Keratinocyte (primary cell): ENCODE results near the gene NHLRC2. TPM values are rescaled to one million over a fixed set of nuclear protein-coding genes. Genes with fewer than 3 reads are reported as not detected.
A peak's percentile ranks its signal among the peaks of the same experiment; 100 is the strongest.

Experiments
- DNase-seq: peaks from one replicate; pipeline ENCODE4 v3.0.0-alpha.2; 2011; ENCODE audit warnings: low read depth, missing footprints, low spot score
- FAIRE-seq: peaks from 2 replicates; lab custom pipeline; 2011; peaks lifted over from hg19 to GRCh38; lab: Jason Lieb, UNC
- H2AFZ ChIP-seq: 2 replicates; pipeline ENCODE4 v1.6.0; 2012; ENCODE audit warnings: low read length, control low read depth, inconsistent platforms; ENCODE audit not compliant: control insufficient read depth
- H3K27ac ChIP-seq: 2 replicates; pipeline ENCODE4 v1.5.1; 2011; ENCODE audit warnings: low read length; ENCODE audit not compliant: control insufficient read depth, insufficient read depth
- H3K27me3 ChIP-seq: 3 replicates; pipeline ENCODE4 v1.6.0; 2011; ENCODE audit warnings: low read length; ENCODE audit not compliant: control insufficient read depth, insufficient read depth; ENCODE audit errors: extremely low read depth
- H3K36me3 ChIP-seq, 2 experiments: 2 replicates in 1 of 2; 3 replicates in 1 of 2; pipeline ENCODE4 v1.5.1; 2011; ENCODE audit warnings: low read length in 2 of 2, mild to moderate bottlenecking in 1 of 2; ENCODE audit not compliant: control insufficient read depth in 2 of 2, insufficient read depth in 2 of 2; ENCODE audit errors: extremely low read depth in 1 of 2
- H3K4me1 ChIP-seq: 3 replicates; pipeline ENCODE4 v1.5.1; 2011; ENCODE audit warnings: low read length; ENCODE audit not compliant: control insufficient read depth, insufficient read depth; ENCODE audit errors: extremely low read depth
- H3K4me2 ChIP-seq: 3 replicates; pipeline ENCODE4 v1.6.0; 2011; ENCODE audit warnings: low read depth, low read length; ENCODE audit not compliant: control insufficient read depth, insufficient read depth; ENCODE audit errors: extremely low read depth
- H3K4me3 ChIP-seq, 3 experiments: fragments of 200-600 bp in 1 of 3; sonication (generic) in 1 of 3; 2 replicates in 2 of 3; 3 replicates in 1 of 3; pipeline ENCODE4 v1.5.1; 2011 to 2016; ENCODE audit warnings: low read length in 3 of 3, mild to moderate bottlenecking in 3 of 3, control low read depth in 2 of 3, inconsistent platforms in 1 of 3, low read depth in 1 of 3, mixed read lengths in 1 of 3, mixed run types in 1 of 3, moderate library complexity in 1 of 3; ENCODE audit not compliant: control insufficient read depth in 2 of 3, insufficient read depth in 2 of 3; ENCODE audit errors: extremely low read depth in 1 of 3
- H3K79me2 ChIP-seq: 2 replicates; pipeline ENCODE4 v1.6.0; 2012; ENCODE audit warnings: low read length; ENCODE audit not compliant: control insufficient read depth, insufficient read depth
- H3K9ac ChIP-seq: 3 replicates; pipeline ENCODE4 v1.6.0; 2011; ENCODE audit warnings: low read length; ENCODE audit not compliant: control insufficient read depth, insufficient read depth; ENCODE audit errors: extremely low read depth
- H3K9me1 ChIP-seq: 3 replicates; pipeline ENCODE4 v1.6.0; 2011; ENCODE audit warnings: low read length; ENCODE audit not compliant: control insufficient read depth, insufficient read depth; ENCODE audit errors: extremely low read depth
- H3K9me3 ChIP-seq: 2 replicates; pipeline ENCODE4 v1.5.1; 2012; ENCODE audit warnings: low read depth, low read length; ENCODE audit not compliant: control insufficient read depth
- H4K20me1 ChIP-seq: 3 replicates; pipeline ENCODE4 v1.6.0; 2011; ENCODE audit warnings: low read length; ENCODE audit not compliant: control insufficient read depth, insufficient read depth; ENCODE audit errors: extremely low read depth
- CTCF ChIP-seq, 3 experiments: IDR thresholded peaks in 1 of 3; conservative IDR thresholded peaks in 1 of 3; optimal IDR thresholded peaks in 1 of 3; 2 replicates in 2 of 3; 3 replicates in 1 of 3; pipeline versions ENCODE3 to v1.5.1; 2011; ENCODE audit warnings: low read length in 3 of 3, mild to moderate bottlenecking in 3 of 3, moderate library complexity in 2 of 3, control low read depth in 1 of 3, inconsistent platforms in 1 of 3; ENCODE audit not compliant: insufficient read depth in 2 of 3; ENCODE audit errors: extremely low read depth in 1 of 3
- EZH2 ChIP-seq: IDR thresholded peaks from one replicate; pipeline ENCODE4 v1.6.1; 2012; ENCODE audit warnings: inconsistent platforms, mild to moderate bottlenecking, low read length, moderate library complexity
- dilution Hi-C: fragments of 300-500 bp; cut with MboI; formaldehyde crosslinking; loops from one replicate; pipeline ENCODE4 v1.7.0; 2020; ENCODE audit warnings: low sequenced_read_pairs; ENCODE audit not compliant: extremely low pct_ligation_motif_present
- polyA plus RNA-seq, 5 experiments: library from polyadenylated mRNA; depleted of rRNA in 3 of 5; stranded (reverse) in 3 of 5; stranded (forward) in 1 of 5; unstranded in 1 of 5; fragments of >200 nt; gene quantifications; 1 replicate in 1 of 5; 2 replicates in 3 of 5; 3 replicates in 1 of 5; pipeline versions ENCODE4 v1.2.1 to v1.2.3, GENCODE V29; 2011 to 2012; ENCODE audit warnings: missing spikeins in 2 of 5, low read depth in 1 of 5, low replicate concordance in 1 of 5

Gene NHLRC2
- polyA plus RNA-seq, 1 donor (not counting 4 experiments of a cell fraction or from before 2014, with no cell fraction given) = 7.5 TPM

GRCh38 chr10:113947184-113948041 is 93.0 kb downstream of the NHLRC2 start:
- Histone ChIP-seq H3K79me2 (no peaks in the 10 kb centered on the region), H3K4me2 (peak overlapping the region; percentile 9), H3K27me3 (no peaks in the 10 kb centered on the region), H3K36me3 (no peaks in the 10 kb centered on the region), H3K9ac (no peak overlapping the region), H4K20me1 (no peaks in the 10 kb centered on the region), H3K4me1 (peaks cover 10% of the 10 kb centered on the region), H3K9me3 (no peaks in the 10 kb centered on the region), H2AFZ (no peak overlapping the region), H3K9me1 (no peaks in the 10 kb centered on the region), H3K4me3 (no peak overlapping the region), H3K27ac (no peak overlapping the region)
- no peak for DNase-seq
- FAIRE-seq = no peak
- no peak for TF ChIP-seq EZH2
- no peak for TF ChIP-seq CTCF (optimal IDR thresholded peaks at IDR 0.05 in 1 of 3, IDR thresholded peaks at IDR 0.05 in 1 of 3, conservative IDR thresholded peaks at IDR 0.05 in 1 of 3; ENCODE audit: extremely low read depth in 1 of 3, insufficient read depth in 2 of 3, low read length in 3 of 3)
- dilution Hi-C loops = no loop called here

- Histone ChIP-seq H3K27me3 (no peaks in the 10 kb centered on the region), H3K4me2 (no peak overlapping the region), H3K4me3 (no peak overlapping the region), H3K27ac (no peak overlapping the region), H3K4me1 (peaks cover 10% of the 10 kb centered on the region), H3K79me2 (no peaks in the 10 kb centered on the region), H4K20me1 (no peaks in the 10 kb centered on the region), H2AFZ (no peak overlapping the region), H3K9me3 (no peaks in the 10 kb centered on the region), H3K9ac (no peak overlapping the region), H3K36me3 (no peaks in the 10 kb centered on the region), H3K9me1 (no peaks in the 10 kb centered on the region)
- no peak for TF ChIP-seq CTCF (optimal IDR thresholded peaks at IDR 0.05 in 1 of 3, IDR thresholded peaks at IDR 0.05 in 1 of 3, conservative IDR thresholded peaks at IDR 0.05 in 1 of 3; ENCODE audit: extremely low read depth in 1 of 3, insufficient read depth in 2 of 3, low read length in 3 of 3)
- TF ChIP-seq EZH2 = no peak
- no peak for DNase-seq
- dilution Hi-C loops = no loop called here
- no peak for FAIRE-seq
These were observed 93.6 kb downstream of the NHLRC2 start for GRCh38 chr10:113948048-113948447.
